Stimulated activated CD8-positive, alpha-beta memory T cell treated with anti-CD3 and anti-CD28 coated beads, Interleukin-4, amount 100 ng/mL, for 4 hours (primary cell): ENCODE results near the gene CADPS.

ENCODE experiments used
- DNase-seq, 2 donors: peaks; one replicate each; pipeline ENCODE4 v3.0.0-alpha.2; 2020; ENCODE audit warnings: low read depth in 2 of 2, low spot score in 1 of 2

CADPS gene

GRCh38 chr3:62562596-62562995, 312.6 kb downstream of the CADPS start:
- DNase-seq = no peak

DNA sequence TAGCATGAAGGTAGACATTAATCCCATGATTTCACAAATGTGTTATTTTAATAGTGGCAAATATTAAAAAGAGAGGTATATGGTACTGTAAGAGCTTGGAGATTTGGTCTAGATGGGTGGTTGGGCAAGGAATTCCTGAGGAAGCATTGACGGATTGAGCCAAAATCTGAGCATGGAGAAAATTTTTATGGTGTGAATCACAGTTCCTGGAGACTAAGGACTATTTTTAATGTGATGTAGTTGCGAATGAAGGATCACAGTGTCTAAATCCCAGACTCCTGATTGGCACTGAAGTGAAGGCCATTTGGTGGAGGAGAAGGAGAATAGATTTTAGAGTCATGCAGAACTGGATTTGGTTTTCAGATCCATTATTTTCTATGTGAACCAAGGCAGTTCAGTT, 313.2 kb downstream of the CADPS start:
- no peak for DNase-seq

- DNase-seq = no peak
Observed at GRCh38 chr3:62559831-62560445, 315.3 kb downstream of the CADPS start.

- no peak for DNase-seq
Observed at GRCh38 chr3:62558549-62559112, 316.6 kb downstream of the CADPS start.

DNA sequence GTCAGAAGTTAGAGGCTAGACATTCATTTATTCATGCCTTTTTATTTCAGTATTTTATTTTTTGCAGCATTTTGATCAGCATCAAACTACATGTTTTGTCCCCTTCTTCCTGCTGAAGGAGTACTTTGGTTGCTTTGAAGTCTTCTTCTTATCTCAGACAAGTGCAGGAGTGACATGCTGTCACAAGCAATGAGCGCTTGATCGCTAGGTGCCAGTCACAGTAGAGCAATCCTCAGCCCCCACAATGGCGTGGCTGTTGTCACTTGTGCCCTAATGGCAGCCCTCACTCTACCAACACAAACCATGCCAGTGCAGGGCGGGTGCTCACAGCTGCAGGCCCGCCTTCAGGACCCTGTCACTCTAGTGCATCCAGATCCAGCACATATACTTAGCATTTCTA, 317.2 kb downstream of the CADPS start:
- no peak for DNase-seq

- DNase-seq = no peak
Observed at GRCh38 chr3:62557450-62557849, 317.8 kb downstream of the CADPS start.

DNA sequence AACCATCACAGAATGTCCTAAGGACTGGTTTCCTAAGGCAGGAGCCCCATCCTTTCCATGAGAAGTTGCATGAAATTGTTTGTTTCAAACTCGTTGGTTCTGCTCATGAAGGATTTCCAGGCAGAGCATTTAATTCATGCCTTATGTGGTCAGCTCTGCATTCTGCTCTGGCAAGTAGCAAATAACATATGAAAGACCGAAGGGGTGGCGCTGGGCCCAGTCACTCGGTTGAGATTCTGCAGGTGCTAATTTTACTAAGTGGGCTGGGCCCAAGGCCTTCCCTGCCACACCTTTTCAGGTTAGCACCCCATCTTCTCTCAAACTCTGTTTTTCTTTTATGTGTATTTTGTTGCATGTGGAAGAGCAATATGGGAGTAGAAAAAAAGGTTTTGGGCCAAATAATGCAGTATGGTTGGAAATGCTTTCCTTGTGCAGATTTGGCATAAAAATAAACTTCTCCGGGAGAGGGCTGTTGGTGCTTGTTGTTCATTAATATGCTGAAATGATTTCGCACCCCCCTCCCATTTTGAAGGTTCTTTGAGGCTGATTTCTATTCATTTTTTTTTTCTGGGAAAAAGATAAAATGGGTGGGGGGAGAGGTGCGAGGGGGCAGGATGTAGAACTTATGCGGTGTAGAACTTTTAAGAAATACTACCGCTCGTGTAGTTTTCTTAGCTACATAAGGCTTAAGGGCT, 318.9 kb downstream of the CADPS start:
- no peak for DNase-seq

DNA sequence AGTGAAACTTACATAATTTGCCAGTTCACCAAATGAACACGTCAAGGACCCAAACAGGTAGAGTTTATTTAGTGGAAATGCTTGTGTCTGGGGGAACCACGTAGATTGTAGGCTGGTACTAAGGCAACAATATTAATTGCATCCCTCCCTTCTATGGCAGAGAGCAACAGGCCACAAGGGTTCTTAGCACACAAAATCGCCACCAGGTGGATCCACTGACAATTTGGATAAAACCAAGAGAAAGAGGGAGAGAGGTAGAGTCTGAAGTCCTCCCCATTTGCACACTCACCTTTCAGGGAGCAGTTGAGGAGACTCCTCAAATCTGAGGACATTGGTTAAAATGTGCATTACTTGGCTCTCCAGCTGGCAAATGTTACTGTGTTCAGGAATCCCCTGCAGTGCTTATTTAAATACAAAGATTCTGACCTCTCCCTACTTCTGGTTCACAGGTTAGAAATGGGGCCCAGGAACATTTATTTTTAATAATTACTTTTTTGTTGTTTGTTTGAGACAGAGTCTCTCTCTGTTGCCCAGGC, 320.9 kb downstream of the CADPS start:
- DNase-seq = no peak

- no peak for DNase-seq
Observed at GRCh38 chr3:62553811-62554210, 321.4 kb downstream of the CADPS start.

- DNase-seq = no peak
Observed at GRCh38 chr3:62551556-62551955, 323.7 kb downstream of the CADPS start.

- DNase-seq = no peak
Observed at GRCh38 chr3:62550439-62550838, 324.8 kb downstream of the CADPS start.

- no peak for DNase-seq
Observed at GRCh38 chr3:62548528-62549205, 326.5 kb downstream of the CADPS start.

GRCh38 chr3:62546266-62546665, 328.9 kb downstream of the CADPS start:
- no peak for DNase-seq

- no peak for DNase-seq
Observed at GRCh38 chr3:62542185-62542584, 333.0 kb downstream of the CADPS start.

GRCh38 chr3:62539762-62540161, 335.5 kb downstream of the CADPS start:
- no peak for DNase-seq

DNA sequence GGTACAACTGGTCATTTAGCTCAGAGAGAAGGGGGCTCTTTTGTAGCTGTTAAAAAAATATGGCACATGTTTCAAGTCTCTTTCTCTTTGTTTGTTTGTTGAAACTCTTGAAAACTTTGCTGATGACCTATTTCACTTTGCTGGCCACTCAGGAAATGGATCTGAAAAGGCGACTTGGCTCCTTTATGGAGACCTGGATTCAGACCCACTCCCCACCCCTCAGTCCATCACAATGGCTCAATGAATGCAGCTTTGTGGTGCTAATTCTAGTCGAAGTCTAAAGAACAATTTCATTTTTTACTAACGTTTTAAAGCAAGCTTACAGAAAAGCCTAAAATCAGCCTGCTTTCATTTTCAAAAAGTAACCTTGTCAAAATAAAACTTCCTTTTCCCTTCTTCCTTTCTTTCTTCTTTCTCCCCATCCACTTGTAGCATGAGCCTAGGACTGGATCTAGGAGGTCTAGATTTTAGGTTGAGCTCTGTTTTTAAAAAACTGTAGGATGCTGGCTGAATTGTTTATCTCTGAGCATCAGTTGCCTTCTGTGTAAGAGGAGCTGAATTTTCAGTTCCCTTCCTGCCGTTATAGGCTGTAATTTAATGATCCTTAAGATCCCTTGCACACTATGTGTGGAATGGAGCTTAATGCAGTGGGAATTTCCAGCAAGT, 336.4 kb downstream of the CADPS start:
- no peak for DNase-seq

GRCh38 chr3:62534326-62534725, 340.9 kb downstream of the CADPS start:
- DNase-seq = no peak

DNA sequence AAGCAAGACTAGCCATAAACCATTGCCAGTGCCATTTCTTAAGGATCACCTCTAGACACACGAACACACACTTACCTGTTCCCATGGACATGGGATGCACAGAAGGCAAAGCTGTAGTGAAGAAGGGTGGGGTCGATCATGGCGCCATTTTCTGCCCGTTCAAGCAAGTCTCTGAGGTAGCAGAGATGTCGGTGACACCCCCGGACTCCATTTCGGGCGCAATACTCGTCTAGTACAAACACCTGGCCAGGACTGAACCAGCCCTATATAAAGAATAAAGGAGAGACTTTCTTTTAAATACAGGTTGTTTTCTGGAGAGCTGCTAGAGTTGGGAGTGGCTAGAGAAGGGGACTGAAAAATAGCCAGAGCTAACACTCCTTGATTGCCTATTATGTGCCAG, 342.4 kb downstream of the CADPS start:
- no peak for DNase-seq

- DNase-seq = no peak
Observed at GRCh38 chr3:62531981-62532380, 343.2 kb downstream of the CADPS start.

- no peak for DNase-seq
Observed at GRCh38 chr3:62531493-62531892, 343.7 kb downstream of the CADPS start.

DNA sequence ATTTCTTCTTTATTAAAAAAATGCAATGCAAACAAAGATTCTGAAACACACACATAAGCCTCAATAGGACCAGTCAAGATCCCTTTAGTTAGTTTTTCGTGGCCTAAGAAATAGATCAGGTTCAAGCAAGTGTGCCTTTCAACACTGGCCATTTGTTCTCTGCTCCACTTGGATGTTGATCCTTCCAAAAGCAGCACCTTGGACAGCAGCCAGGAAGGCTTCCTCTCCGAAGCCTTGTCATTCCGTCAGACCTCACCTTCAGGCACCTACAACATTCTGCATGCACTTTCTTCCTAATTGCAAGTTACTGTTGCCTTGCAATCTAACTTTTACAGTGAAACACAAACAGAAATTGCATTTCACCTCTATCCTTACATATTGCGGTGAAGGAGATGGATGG, 346.0 kb downstream of the CADPS start:
- no peak for DNase-seq
